ENCODE results near the gene AURKAIP1.

AURKAIP1 gene

GRCh38 chr1:1358433-1359271, 16.4 kb downstream of the AURKAIP1 start, which contains the start of gene MXRA8:
MXRA8 (minus strand) TSS chr1:1358555; CDS start chr1:1358504, 51 bp downstream.
- DNase-seq: no peak
- H3K4me1 Mint-ChIP-seq (ENCODE audit: low read depth in 2 of 2): peaks cover 0 to 8% of the 10 kb centered on the region in 2 donors
- H3K27ac Mint-ChIP-seq: no peak within 1 kb of the TSS
- no peak for ATAC-seq (replicated peaks)
- H3K36me3 Mint-ChIP-seq (ENCODE audit: insufficient read depth): peaks cover 4% of the 10 kb centered on the region
- no peak within 1 kb of the TSS for H3K4me3 Mint-ChIP-seq
- H3K27me3 Mint-ChIP-seq: peaks cover 20 to 50% of the 10 kb centered on the region in 2 donors
- no peaks in the 10 kb centered on the region for H3K9me3 Mint-ChIP-seq

- Mint-ChIP-seq H3K27me3 (peaks cover 21 to 57% of the 10 kb centered on the region in 2 donors), H3K36me3 (ENCODE audit: insufficient read depth) (peaks cover 4% of the 10 kb centered on the region), H3K9me3 (no peaks in the 10 kb centered on the region), H3K4me1 (ENCODE audit: low read depth in 2 of 2) (peaks cover 0 to 8% of the 10 kb centered on the region in 2 donors), H3K4me3 (no peak overlapping the region), H3K27ac (no peak overlapping the region)
- no peak for DNase-seq
- no peak for ATAC-seq (replicated peaks)
These were observed 17.1 kb downstream of the AURKAIP1 start for GRCh38 chr1:1357871-1358432.

- Mint-ChIP-seq H3K36me3 (ENCODE audit: insufficient read depth) (peaks cover 9% of the 10 kb centered on the region), H3K4me1 (ENCODE audit: low read depth in 2 of 2) (peaks cover 0 to 12% of the 10 kb centered on the region in 2 donors), H3K27me3 (peaks cover 29 to 67% of the 10 kb centered on the region in 2 donors), H3K4me3 (no peak overlapping the region), H3K9me3 (no peaks in the 10 kb centered on the region), H3K27ac (no peak overlapping the region)
- no peak for DNase-seq
- ATAC-seq (replicated peaks): no peak
These were observed 18.1 kb downstream of the AURKAIP1 start for GRCh38 chr1:1356796-1357401.

- DNase-seq (no peak), ATAC-seq (replicated peaks) (no peak)
- Mint-ChIP-seq H3K27me3 (peaks cover 29 to 66% of the 10 kb centered on the region in 2 donors), H3K9me3 (no peaks in the 10 kb centered on the region), H3K4me1 (ENCODE audit: low read depth in 2 of 2) (peaks cover 0 to 12% of the 10 kb centered on the region in 2 donors), H3K36me3 (ENCODE audit: insufficient read depth) (peaks cover 9% of the 10 kb centered on the region), H3K4me3 (no peak overlapping the region), H3K27ac (no peak overlapping the region)
These were observed 18.7 kb downstream of the AURKAIP1 start for GRCh38 chr1:1356166-1356795.

- H3K27ac Mint-ChIP-seq: no peak overlapping the region
- H3K4me3 Mint-ChIP-seq: no peak overlapping the region
- ATAC-seq (replicated peaks) (no peak), DNase-seq (no peak)
- peaks cover 0 to 7% of the 10 kb centered on the region in 2 donors for H3K4me1 Mint-ChIP-seq (ENCODE audit: low read depth in 2 of 2)
- H3K27me3 Mint-ChIP-seq: peaks cover 23 to 58% of the 10 kb centered on the region in 2 donors
- no peaks in the 10 kb centered on the region for H3K9me3 Mint-ChIP-seq
- H3K36me3 Mint-ChIP-seq (ENCODE audit: insufficient read depth): peaks cover 9% of the 10 kb centered on the region
These were observed 19.6 kb downstream of the AURKAIP1 start for GRCh38 chr1:1355416-1355815.

GRCh38 chr1:1354271-1355247, 20.4 kb downstream of the AURKAIP1 start:
- Mint-ChIP-seq H3K4me1 (ENCODE audit: low read depth in 2 of 2) (peaks cover 0 to 7% of the 10 kb centered on the region in 2 donors), H3K27ac (no peak overlapping the region), H3K36me3 (ENCODE audit: insufficient read depth) (peaks cover 9% of the 10 kb centered on the region), H3K4me3 (peak overlapping the region; percentile 20 to 63), H3K9me3 (no peaks in the 10 kb centered on the region), H3K27me3 (peaks cover 23 to 56% of the 10 kb centered on the region in 2 donors)
- DNase-seq (no peak), ATAC-seq (replicated peaks) (peak; percentile 38)

- peaks cover 9% of the 10 kb centered on the region for H3K36me3 Mint-ChIP-seq (ENCODE audit: insufficient read depth)
- H3K27ac Mint-ChIP-seq: no peak overlapping the region
- no peaks in the 10 kb centered on the region for H3K9me3 Mint-ChIP-seq
- peak overlapping the region; percentile 20 to 63 for H3K4me3 Mint-ChIP-seq
- peaks cover 0 to 3% of the 10 kb centered on the region in 2 donors for H3K4me1 Mint-ChIP-seq (ENCODE audit: low read depth in 2 of 2)
- no peak for ATAC-seq (replicated peaks)
- DNase-seq: no peak
- peaks cover 18 to 47% of the 10 kb centered on the region in 2 donors for H3K27me3 Mint-ChIP-seq
These were observed 21.4 kb downstream of the AURKAIP1 start for GRCh38 chr1:1353389-1354151.

GRCh38 chr1:1352786-1353388, 22.1 kb downstream of the AURKAIP1 start:
- H3K4me1 Mint-ChIP-seq (ENCODE audit: low read depth in 2 of 2): peaks cover 0 to 3% of the 10 kb centered on the region in 2 donors
- H3K4me3 Mint-ChIP-seq: peak overlapping the region; percentile 57 to 66

GRCh38 chr1:1351511-1352427, 23.2 kb downstream of the AURKAIP1 start:
- DNase-seq (no peak), ATAC-seq (replicated peaks) (no peak)
- Mint-ChIP-seq H3K27ac (peak overlapping the region in 1 of 2 donors; percentile 33), H3K4me1 (ENCODE audit: low read depth in 2 of 2) (peaks cover 6 to 10% of the 10 kb centered on the region in 2 donors), H3K4me3 (peak overlapping the region; percentile 57 to 66), H3K9me3 (no peaks in the 10 kb centered on the region), H3K36me3 (ENCODE audit: insufficient read depth) (peaks cover 9% of the 10 kb centered on the region), H3K27me3 (peaks cover 9 to 29% of the 10 kb centered on the region in 2 donors)

More at GRCh38 chr1:1352786-1353388, 22.1 kb downstream of the AURKAIP1 start:
- H3K36me3 Mint-ChIP-seq (ENCODE audit: insufficient read depth): peaks cover 9% of the 10 kb centered on the region
- no peak overlapping the region for H3K27ac Mint-ChIP-seq
- peaks cover 11 to 40% of the 10 kb centered on the region in 2 donors for H3K27me3 Mint-ChIP-seq
- ATAC-seq (replicated peaks) (no peak), DNase-seq (no peak)
- no peaks in the 10 kb centered on the region for H3K9me3 Mint-ChIP-seq

GRCh38 chr1:1349256-1350012, 25.6 kb downstream of the AURKAIP1 start, which contains the start of gene DVL1:
DVL1 (minus strand) TSS chr1:1349418; CDS start chr1:1349065, 353 bp downstream.
- H3K27ac Mint-ChIP-seq: peak within 1 kb of the TSS in 1 of 2 donors; percentile 6

More at GRCh38 chr1:1349256-1350012, 25.6 kb downstream of the AURKAIP1 start, which contains the start of gene DVL1:
- peak; percentile 64 to 75 (median 69) for DNase-seq
- peaks cover 8 to 13% of the 10 kb centered on the region in 2 donors for H3K4me1 Mint-ChIP-seq (ENCODE audit: low read depth in 2 of 2)
- peaks cover 9% of the 10 kb centered on the region for H3K36me3 Mint-ChIP-seq (ENCODE audit: insufficient read depth)
- no peaks in the 10 kb centered on the region for H3K9me3 Mint-ChIP-seq
- peaks cover 9 to 26% of the 10 kb centered on the region in 2 donors for H3K27me3 Mint-ChIP-seq
- H3K4me3 Mint-ChIP-seq: peak within 1 kb of the TSS; percentile 63 to 71
- peak; percentile 82 for ATAC-seq (replicated peaks)
